K562 (cell line): ENCODE data around the gene DVL2. TPM values are rescaled to one million over a fixed set of nuclear protein-coding genes. Genes with fewer than 3 reads are reported as not detected.

ENCODE experiments used
- ATF2 ChIP-seq: sonication (generic); formaldehyde crosslinking; IDR thresholded peaks from 2 replicates; pipeline ENCODE4 v1.8.1; 2022; ENCODE audit warnings: missing genetic modification reagents
- CHD2 ChIP-seq: IDR thresholded peaks from 2 replicates; pipeline ENCODE4 v1.6.1; 2011; ENCODE audit warnings: low read depth, low read length
- HDAC1 ChIP-seq, 2 experiments: fragments of 450-650 bp; IDR thresholded peaks; 2 replicates each; pipeline ENCODE4 v1.6.1; 2016 to 2017; ENCODE audit warnings: inconsistent platforms in 1 of 2, mild to moderate bottlenecking in 1 of 2, moderate library complexity in 1 of 2
- MTA3 ChIP-seq: fragments of 450-650 bp; formaldehyde crosslinking; IDR thresholded peaks from 2 replicates; pipeline ENCODE4 v1.6.1; 2017; ENCODE audit warnings: mild to moderate bottlenecking, borderline replicate concordance
- NCOR1 ChIP-seq: fragments of 450-650 bp; IDR thresholded peaks from 2 replicates; pipeline ENCODE4 v1.6.1; 2016; ENCODE audit warnings: mild to moderate bottlenecking, moderate library complexity
- NEUROD1 ChIP-seq: fragments of 150-350 bp; IDR thresholded peaks from 2 replicates; pipeline ENCODE4 v1.6.1; 2014; ENCODE audit warnings: borderline replicate concordance, low read length, low read depth; ENCODE audit not compliant: partially characterized antibody
- NFRKB ChIP-seq: fragments of 450-650 bp; IDR thresholded peaks from 2 replicates; pipeline ENCODE4 v1.6.1; 2016; ENCODE audit warnings: low read depth
- POLR2H ChIP-seq: IDR thresholded peaks from 2 replicates; pipeline ENCODE4 v1.6.1; 2016; ENCODE audit warnings: missing genetic modification characterization, low read depth, mild to moderate bottlenecking, control low read depth, missing compliant biosample characterization, moderate library complexity
- SIX5 ChIP-seq, 2 experiments: IDR thresholded peaks; 2 replicates each; pipeline ENCODE4 v1.6.1; 2011; ENCODE audit warnings: low read length in 2 of 2, borderline replicate concordance in 1 of 2, low read depth in 1 of 2, mild to moderate bottlenecking in 1 of 2, moderate library complexity in 1 of 2; ENCODE audit not compliant: insufficient read depth in 1 of 2
- STAT5B ChIP-seq: fragments of 250-450 bp; sonication (Bioruptor Pico); IDR thresholded peaks from 2 replicates; pipeline ENCODE4 v1.8.0; 2021; ENCODE audit warnings: mild to moderate bottlenecking, inconsistent platforms
- VEZF1 ChIP-seq: fragments of 200-800 bp; sonication (Bioruptor generic); IDR thresholded peaks from 2 replicates; pipeline ENCODE4 v1.6.1; 2017; ENCODE audit warnings: missing genetic modification characterization, missing compliant biosample characterization
- ZBTB2 ChIP-seq: fragments of 450-650 bp; IDR thresholded peaks from 2 replicates; pipeline ENCODE4 v1.6.1; 2016; ENCODE audit warnings: antibody characterized with exemption
- ZKSCAN1 ChIP-seq: fragments of 150-350 bp; IDR thresholded peaks from 2 replicates; pipeline ENCODE4 v1.6.1; 2016; ENCODE audit warnings: low read depth, low read length
- ZNF263 ChIP-seq: sonication (generic); formaldehyde crosslinking; IDR thresholded peaks from 2 replicates; pipeline ENCODE4 v1.8.0; 2022; ENCODE audit warnings: mild to moderate bottlenecking, missing genetic modification reagents, borderline replicate concordance
- polyA plus RNA-seq, 8 experiments: library from polyadenylated mRNA; depleted of rRNA in 4 of 8; stranded (reverse) in 5 of 8; unstranded in 3 of 8; fragments of >200 nt; fragmentation: Nextera tagmentation in 2 of 8; fragmentation: Illumina TruSeq in 1 of 8; extraction: Ambion mirVana in 2 of 8; extraction: Trizol in 1 of 8; gene quantifications; 2 replicates each; pipeline versions ENCODE4 v1.2.1 to v1.2.3, GENCODE V29; 2011 to 2014; ENCODE audit warnings: inconsistent platforms in 1 of 8, missing spikeins in 1 of 8
- total RNA-seq, 7 experiments: library from RNA; depleted of rRNA in 6 of 7; stranded (reverse); fragments of >200 nt in 6 of 7; fragmentation: Illumina TruSeq in 2 of 7; extraction: Trizol in 2 of 7; gene quantifications; 2 replicates each; pipeline versions ENCODE4 v1.2.1 to v1.2.3, GENCODE V29; 2011 to 2021; ENCODE audit warnings: low replicate concordance in 1 of 7
- TF ChIP-seq, protein P1 (sequence below): fragments of 450-650 bp; formaldehyde crosslinking; IDR thresholded peaks from 2 replicates; pipeline ENCODE4 v1.4.0; 2022; ENCODE audit warnings: missing genetic modification characterization
- TF ChIP-seq, protein P2 (sequence below): fragments of 450-650 bp; IDR thresholded peaks from 2 replicates; pipeline ENCODE4 v1.6.1; 2016
- TF ChIP-seq, protein P3 (sequence below): fragments of 450-650 bp; formaldehyde crosslinking; IDR thresholded peaks from 2 replicates; pipeline ENCODE4 v1.4.0; 2022; ENCODE audit warnings: missing genetic modification characterization

The DVL2 gene
- total and polyA plus RNA-seq, 9 of the 15 experiments (the other 6 are each of a cell fraction or from before 2014, with no cell fraction given): 1.3 to 49.5 (median 24.3) TPM

DNA sequence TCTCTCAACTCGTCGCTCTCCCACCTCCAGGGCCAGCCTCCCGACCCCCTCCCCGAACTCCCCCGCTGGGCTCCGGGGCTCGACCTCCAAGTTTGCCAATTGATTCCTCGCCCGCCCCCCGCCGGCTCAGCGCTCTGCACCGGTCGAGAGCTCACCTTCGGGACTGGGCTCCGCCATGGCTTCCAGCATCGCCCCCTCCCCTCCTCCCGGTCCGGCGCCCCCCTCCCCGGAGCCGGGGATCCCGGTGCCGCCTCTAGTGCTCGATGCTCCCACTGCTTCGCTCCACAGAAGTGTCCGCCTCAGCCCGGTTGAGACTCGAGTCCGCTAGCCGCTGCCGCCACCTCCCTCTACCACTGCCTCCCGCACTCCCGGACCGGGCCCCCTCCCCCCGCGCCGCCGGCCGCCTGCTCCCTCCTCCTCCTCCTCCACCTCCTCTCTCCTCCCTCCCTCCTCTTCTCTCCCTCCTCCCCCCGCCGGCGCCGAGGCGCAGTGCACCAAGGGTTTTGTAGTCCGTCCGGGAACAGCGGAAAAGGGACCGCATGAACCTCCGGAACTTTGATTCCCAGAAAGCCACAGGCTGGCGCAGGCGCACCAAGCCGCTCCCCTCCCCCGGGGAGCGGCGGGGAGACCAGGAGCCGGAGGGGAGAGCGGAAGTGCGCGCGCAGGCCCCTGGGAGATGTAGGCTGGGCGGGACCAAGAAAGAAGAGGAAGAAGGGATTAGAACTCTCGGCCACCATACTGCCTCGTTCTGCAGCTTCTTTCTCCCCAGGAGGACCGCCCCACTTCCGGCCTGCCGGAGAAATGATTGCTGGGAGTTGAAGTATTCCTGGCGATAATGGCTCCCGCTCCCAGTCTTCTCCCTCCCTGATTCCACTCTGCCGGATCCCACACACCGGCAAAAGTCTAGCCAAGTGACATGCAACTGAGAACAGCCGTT is 5.0 kb upstream of the DVL2 start, which contains the start of gene PHF23 (continued):
- peak; percentile 99 for TF ChIP-seq VEZF1 (CRISPR knock-in tag)
- TF ChIP-seq ZBTB2: peak; percentile 94
- peak; percentile 58 for TF ChIP-seq POLR2H (tag)
- peak; percentile 78 for TF ChIP-seq MTA3
- peak; percentile 30; the same call in 1 of the 2 replicates for TF ChIP-seq ZKSCAN1
- TF ChIP-seq STAT5B (CRISPR knock-in tag): no peak
- TF ChIP-seq, protein P1, sequence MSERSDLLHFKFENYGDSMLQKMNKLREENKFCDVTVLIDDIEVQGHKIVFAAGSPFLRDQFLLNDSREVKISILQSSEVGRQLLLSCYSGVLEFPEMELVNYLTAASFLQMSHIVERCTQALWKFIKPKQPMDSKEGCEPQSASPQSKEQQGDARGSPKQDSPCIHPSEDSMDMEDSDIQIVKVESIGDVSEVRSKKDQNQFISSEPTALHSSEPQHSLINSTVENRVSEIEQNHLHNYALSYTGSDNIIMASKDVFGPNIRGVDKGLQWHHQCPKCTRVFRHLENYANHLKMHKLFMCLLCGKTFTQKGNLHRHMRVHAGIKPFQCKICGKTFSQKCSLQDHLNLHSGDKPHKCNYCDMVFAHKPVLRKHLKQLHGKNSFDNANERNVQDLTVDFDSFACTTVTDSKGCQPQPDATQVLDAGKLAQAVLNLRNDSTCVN (CRISPR knock-in tag): 0 out of 2 replicates have a peak, but pooled peaks have one; percentile 37
- peak; percentile 38; the same call in 1 of the 2 replicates for TF ChIP-seq NFRKB
- peak; percentile 31; the same call in 1 of the 2 replicates for TF ChIP-seq NCOR1
- TF ChIP-seq SIX5 (IDR thresholded peaks at IDR 0.05; ENCODE audit: borderline replicate concordance in 1 of 2, insufficient read depth in 1 of 2, low read depth in 1 of 2, low read length in 2 of 2): peak; percentile 54 to 68
- no peak for TF ChIP-seq ATF2 (CRISPR knock-in tag)
- TF ChIP-seq, protein P2, sequence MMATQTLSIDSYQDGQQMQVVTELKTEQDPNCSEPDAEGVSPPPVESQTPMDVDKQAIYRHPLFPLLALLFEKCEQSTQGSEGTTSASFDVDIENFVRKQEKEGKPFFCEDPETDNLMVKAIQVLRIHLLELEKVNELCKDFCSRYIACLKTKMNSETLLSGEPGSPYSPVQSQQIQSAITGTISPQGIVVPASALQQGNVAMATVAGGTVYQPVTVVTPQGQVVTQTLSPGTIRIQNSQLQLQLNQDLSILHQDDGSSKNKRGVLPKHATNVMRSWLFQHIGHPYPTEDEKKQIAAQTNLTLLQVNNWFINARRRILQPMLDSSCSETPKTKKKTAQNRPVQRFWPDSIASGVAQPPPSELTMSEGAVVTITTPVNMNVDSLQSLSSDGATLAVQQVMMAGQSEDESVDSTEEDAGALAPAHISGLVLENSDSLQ: peak; percentile 79
- peak in 1 of 2 experiments; percentile 65; a peak in 1 of 4 replicates for TF ChIP-seq HDAC1 (IDR thresholded peaks at IDR 0.05)
- TF ChIP-seq CHD2: no peak; the same call in 1 of the 2 replicates
- no peak for TF ChIP-seq NEUROD1
- TF ChIP-seq ZNF263 (CRISPR knock-in tag): peak; percentile 100
- TF ChIP-seq, protein P3, sequence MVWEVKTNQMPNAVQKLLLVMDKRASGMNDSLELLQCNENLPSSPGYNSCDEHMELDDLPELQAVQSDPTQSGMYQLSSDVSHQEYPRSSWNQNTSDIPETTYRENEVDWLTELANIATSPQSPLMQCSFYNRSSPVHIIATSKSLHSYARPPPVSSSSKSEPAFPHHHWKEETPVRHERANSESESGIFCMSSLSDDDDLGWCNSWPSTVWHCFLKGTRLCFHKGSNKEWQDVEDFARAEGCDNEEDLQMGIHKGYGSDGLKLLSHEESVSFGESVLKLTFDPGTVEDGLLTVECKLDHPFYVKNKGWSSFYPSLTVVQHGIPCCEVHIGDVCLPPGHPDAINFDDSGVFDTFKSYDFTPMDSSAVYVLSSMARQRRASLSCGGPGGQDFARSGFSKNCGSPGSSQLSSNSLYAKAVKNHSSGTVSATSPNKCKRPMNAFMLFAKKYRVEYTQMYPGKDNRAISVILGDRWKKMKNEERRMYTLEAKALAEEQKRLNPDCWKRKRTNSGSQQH: peak; percentile 37; the same call in 1 of the 2 replicates
